Osteocyte (in vitro differentiated cells): ENCODE measurements around the gene KLHL36. TPM values are rescaled to one million over a fixed set of nuclear protein-coding genes. Genes with fewer than 3 reads are reported as not detected.
A peak's percentile ranks its signal among the peaks of the same experiment; 100 is the strongest.

Source experiments
- DNase-seq: peaks from one replicate; pipeline ENCODE4 v3.0.0; 2021; ENCODE audit warnings: mixed read lengths; ENCODE audit not compliant: unreplicated experiment; ENCODE audit errors: extremely low spot score
- H3K27ac Mint-ChIP-seq: one replicate; pipeline ENCODE4 v1.8.0; 2021; ENCODE audit warnings: mild to moderate bottlenecking, mixed read lengths; ENCODE audit not compliant: unreplicated experiment
- H3K27me3 Mint-ChIP-seq: one replicate; pipeline ENCODE4 v1.8.0; 2021; ENCODE audit warnings: mixed read lengths; ENCODE audit not compliant: unreplicated experiment
- H3K36me3 Mint-ChIP-seq: one replicate; pipeline ENCODE4 v1.8.0; 2021; ENCODE audit warnings: mixed read lengths; ENCODE audit not compliant: unreplicated experiment
- H3K4me1 Mint-ChIP-seq: one replicate; pipeline ENCODE4 v1.8.0; 2021; ENCODE audit warnings: mixed read lengths; ENCODE audit not compliant: unreplicated experiment
- H3K4me3 Mint-ChIP-seq: one replicate; pipeline ENCODE4 v1.8.0; 2021; ENCODE audit warnings: mild to moderate bottlenecking, moderate library complexity, mixed read lengths; ENCODE audit not compliant: unreplicated experiment
- H3K9me3 Mint-ChIP-seq: one replicate; pipeline ENCODE4 v1.8.0; 2021; ENCODE audit warnings: mixed read lengths; ENCODE audit not compliant: unreplicated experiment
- total RNA-seq: library from RNA; stranded (reverse); gene quantifications from 2 replicates; pipeline ENCODE4 v1.2.1, GENCODE V29; 2021
- TF ChIP-seq, protein P1 (sequence below): fragments of 200-600 bp; sonication (generic); IDR thresholded peaks from 2 replicates; pipeline ENCODE4 v1.5.0; 2021; ENCODE audit warnings: antibody characterized with exemption, mild to moderate bottlenecking, moderate library complexity

Gene KLHL36
- total RNA-seq, 1 donor from 2014 or later: 49.0 TPM

DNA sequence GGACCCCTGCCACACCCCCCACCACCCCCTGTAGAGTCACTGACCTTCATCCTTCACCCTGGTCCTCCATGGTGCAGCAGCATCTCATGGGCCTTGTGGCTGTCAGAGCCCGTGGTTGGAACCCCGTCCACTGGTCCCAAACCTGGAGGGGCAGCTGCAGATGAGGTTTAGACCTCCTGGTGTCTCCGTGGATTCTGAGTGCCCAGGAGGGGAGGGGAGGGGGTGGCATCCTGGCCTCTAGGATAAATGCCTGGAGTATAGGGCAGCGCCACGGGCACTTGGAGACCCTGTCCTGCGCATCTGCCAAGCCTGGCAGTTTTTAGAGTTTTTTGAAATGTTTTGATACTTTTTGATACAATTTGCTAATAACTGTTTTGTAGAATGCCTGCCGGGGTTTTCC is 17.5 kb downstream of the KLHL36 start:
- H3K36me3 Mint-ChIP-seq: peaks cover 39% of the 10 kb centered on the region
- H3K27me3 Mint-ChIP-seq: no peaks in the 10 kb centered on the region
- H3K9me3 Mint-ChIP-seq: no peaks in the 10 kb centered on the region
- DNase-seq: no peak
- no peak overlapping the region for H3K4me3 Mint-ChIP-seq
- H3K27ac Mint-ChIP-seq: no peak overlapping the region
- TF ChIP-seq, protein P1, sequence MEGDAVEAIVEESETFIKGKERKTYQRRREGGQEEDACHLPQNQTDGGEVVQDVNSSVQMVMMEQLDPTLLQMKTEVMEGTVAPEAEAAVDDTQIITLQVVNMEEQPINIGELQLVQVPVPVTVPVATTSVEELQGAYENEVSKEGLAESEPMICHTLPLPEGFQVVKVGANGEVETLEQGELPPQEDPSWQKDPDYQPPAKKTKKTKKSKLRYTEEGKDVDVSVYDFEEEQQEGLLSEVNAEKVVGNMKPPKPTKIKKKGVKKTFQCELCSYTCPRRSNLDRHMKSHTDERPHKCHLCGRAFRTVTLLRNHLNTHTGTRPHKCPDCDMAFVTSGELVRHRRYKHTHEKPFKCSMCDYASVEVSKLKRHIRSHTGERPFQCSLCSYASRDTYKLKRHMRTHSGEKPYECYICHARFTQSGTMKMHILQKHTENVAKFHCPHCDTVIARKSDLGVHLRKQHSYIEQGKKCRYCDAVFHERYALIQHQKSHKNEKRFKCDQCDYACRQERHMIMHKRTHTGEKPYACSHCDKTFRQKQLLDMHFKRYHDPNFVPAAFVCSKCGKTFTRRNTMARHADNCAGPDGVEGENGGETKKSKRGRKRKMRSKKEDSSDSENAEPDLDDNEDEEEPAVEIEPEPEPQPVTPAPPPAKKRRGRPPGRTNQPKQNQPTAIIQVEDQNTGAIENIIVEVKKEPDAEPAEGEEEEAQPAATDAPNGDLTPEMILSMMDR: no peak
- no peaks in the 10 kb centered on the region for H3K4me1 Mint-ChIP-seq

DNA sequence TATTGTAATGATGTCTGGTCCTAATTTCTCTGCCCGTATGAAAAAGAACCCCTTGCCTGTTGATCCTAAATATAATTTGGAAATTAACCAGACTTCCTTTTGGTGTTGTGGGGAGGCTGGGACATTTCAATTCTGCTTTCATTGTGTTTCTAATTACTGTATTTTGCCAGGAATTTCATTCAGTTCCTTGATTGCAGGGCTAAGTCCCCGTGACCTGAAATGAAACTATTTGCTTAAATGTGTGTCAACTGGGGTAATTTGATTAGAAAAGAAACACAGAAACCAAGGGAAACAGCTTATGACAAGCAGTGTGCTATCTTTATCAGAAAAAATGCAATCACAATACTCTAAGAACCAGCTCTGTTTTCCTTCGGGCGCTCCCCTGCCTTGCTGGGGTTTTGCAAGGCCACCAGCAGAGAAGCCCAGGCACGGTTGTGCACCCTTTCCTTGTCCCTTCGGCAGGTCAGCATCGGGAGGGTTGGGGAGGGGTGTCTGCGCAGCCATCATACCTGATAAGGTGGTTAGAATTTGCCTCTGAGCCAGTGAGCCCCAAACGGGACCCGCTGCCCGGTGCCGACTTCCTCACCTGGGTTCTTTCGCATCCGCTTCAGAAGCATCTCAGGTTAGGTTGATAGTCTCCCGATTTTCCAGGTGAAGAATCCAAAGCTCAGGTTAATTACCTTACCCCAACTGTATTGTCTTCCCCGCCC is 19.4 kb downstream of the KLHL36 start:
- peaks cover 26% of the 10 kb centered on the region for H3K36me3 Mint-ChIP-seq
- TF ChIP-seq, protein P1: no peak
- no peak overlapping the region for H3K4me3 Mint-ChIP-seq
- DNase-seq: no peak
- no peaks in the 10 kb centered on the region for H3K9me3 Mint-ChIP-seq
- H3K4me1 Mint-ChIP-seq: peaks cover 3% of the 10 kb centered on the region
- no peaks in the 10 kb centered on the region for H3K27me3 Mint-ChIP-seq
- no peak overlapping the region for H3K27ac Mint-ChIP-seq

DNA sequence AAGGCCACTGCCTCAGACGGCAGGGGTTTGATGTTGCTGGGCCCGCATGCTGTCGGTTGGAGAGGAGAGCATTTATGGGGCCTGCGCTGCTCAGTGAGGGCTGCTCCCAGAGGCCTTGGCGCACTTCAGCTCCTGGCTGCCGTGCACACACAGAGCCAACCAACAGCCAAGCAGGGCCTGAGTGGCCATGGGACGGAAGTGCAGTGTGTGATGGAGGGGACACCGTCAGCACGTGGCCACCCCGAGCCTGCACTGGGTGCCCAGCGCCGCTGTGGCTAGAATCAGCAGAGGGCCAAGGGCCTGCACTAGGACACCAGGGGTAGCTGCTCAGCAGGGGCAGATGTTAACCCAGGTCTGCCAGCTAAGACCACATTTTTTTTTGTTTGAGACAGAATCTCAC is 21.8 kb downstream of the KLHL36 start:
- no peaks in the 10 kb centered on the region for H3K27me3 Mint-ChIP-seq
- peaks cover 3% of the 10 kb centered on the region for H3K4me1 Mint-ChIP-seq
- H3K4me3 Mint-ChIP-seq: no peak overlapping the region
- H3K9me3 Mint-ChIP-seq: no peaks in the 10 kb centered on the region
- H3K36me3 Mint-ChIP-seq: peaks cover 9% of the 10 kb centered on the region
- TF ChIP-seq, protein P1: no peak
- no peak overlapping the region for H3K27ac Mint-ChIP-seq
- DNase-seq: no peak

DNA sequence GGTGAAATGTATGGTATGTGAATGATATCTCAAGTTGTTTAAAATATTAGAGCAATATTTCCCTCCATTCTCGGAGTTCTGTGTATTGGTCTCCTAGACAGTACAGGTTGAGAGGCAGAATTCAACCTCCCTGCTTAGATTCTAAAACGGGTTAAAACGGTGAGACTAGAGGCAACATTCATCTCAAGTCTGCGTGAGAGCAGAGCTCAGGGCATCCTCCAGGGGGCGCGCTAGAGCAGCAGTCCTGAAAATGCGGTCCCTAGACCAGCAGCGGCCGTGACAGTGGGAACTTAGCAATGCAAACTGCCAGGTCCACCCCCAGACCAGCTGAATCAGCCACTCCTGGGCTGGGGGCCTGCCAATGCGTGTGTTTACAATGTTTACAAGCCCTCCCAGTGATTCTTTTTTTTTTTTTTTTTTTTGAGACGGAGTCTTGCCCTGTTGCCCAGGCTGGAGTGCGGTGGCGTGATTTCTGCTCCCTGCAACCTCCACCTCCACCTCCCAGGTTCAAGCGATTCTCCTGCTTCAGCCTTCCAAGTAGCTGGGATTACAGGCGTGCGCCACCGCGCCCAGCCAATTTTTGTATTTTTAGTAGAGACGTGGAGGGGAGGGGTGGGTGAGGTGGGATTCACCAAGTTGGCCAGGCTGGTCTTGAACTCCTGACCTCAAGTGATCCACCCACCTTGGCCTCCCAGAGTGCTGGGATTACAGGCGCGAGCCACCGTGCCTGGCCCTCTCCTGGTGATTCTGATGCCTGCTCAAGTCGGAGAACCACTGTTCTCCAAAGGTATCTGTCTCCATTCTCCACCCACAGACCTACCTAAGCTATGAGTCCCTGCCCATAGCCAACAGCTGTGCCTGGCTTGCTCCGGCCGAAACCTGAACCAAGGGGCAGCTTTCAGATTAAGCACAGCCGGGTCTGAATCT is 24.2 kb downstream of the KLHL36 start:
- TF ChIP-seq, protein P1: peak; percentile 96
- Mint-ChIP-seq H3K4me3 (no peak overlapping the region), H3K9me3 (no peaks in the 10 kb centered on the region), H3K27me3 (peaks cover 4% of the 10 kb centered on the region), H3K36me3 (peaks cover 4% of the 10 kb centered on the region), H3K4me1 (peaks cover 3% of the 10 kb centered on the region), H3K27ac (no peak overlapping the region)
- peak; percentile 93 for DNase-seq

DNA sequence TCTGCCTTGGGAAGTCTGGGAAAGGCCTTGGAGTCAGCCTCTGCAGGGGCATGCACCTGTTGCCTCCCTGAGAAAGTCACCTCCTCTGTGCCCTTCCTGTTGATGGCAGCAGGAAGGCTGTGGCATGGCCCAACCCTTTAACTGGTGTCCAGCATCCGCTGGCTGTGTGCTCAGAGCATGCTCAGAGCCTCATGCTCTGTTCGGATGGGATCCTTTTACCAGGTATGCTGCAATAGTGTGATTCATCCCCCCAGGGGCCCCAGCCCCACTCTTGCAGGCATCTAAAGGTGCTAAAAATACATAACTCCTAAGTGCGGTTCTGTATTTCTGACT is 24.9 kb downstream of the KLHL36 start:
- H3K36me3 Mint-ChIP-seq: peaks cover 3% of the 10 kb centered on the region
- H3K4me3 Mint-ChIP-seq: no peak overlapping the region
- H3K27ac Mint-ChIP-seq: no peak overlapping the region
- H3K4me1 Mint-ChIP-seq: peaks cover 3% of the 10 kb centered on the region
- no peaks in the 10 kb centered on the region for H3K9me3 Mint-ChIP-seq
- peaks cover 4% of the 10 kb centered on the region for H3K27me3 Mint-ChIP-seq
- TF ChIP-seq, protein P1: no peak
- no peak for DNase-seq
